Activated T-cell treated with anti-CD3 and anti-CD28 coated beads, Interleukin-2, amount 50 U/mL, for 1 hour (primary cell): ENCODE results near the gene BLOC1S1.

Experiments used
- DNase-seq: peaks from one replicate; pipeline ENCODE4 v3.0.0-alpha.2; 2020

Gene BLOC1S1

GRCh38 chr12:55695349-55695748 lies 20.5 kb upstream of the BLOC1S1 start:
- no peak for DNase-seq

- DNase-seq, result no peak
Measured at GRCh38 chr12:55696141-55696540, 19.7 kb upstream of the BLOC1S1 start.

- no peak for DNase-seq
Measured at GRCh38 chr12:55696796-55697462, 18.9 kb upstream of the BLOC1S1 start.

- no peak for DNase-seq
Measured at GRCh38 chr12:55697686-55698085, 18.2 kb upstream of the BLOC1S1 start.

GRCh38 chr12:55698241-55698955 lies 17.4 kb upstream of the BLOC1S1 start:
- DNase-seq, result no peak

- no peak for DNase-seq
Measured at GRCh38 chr12:55698965-55699364, 16.9 kb upstream of the BLOC1S1 start.

GRCh38 chr12:55699471-55700055 lies 16.3 kb upstream of the BLOC1S1 start:
- DNase-seq, result no peak

- DNase-seq, result no peak
Measured at GRCh38 chr12:55700255-55701018, 15.4 kb upstream of the BLOC1S1 start.

- no peak for DNase-seq
Measured at GRCh38 chr12:55702861-55703260, 13.0 kb upstream of the BLOC1S1 start.

- no peak for DNase-seq
Measured at GRCh38 chr12:55703288-55703687, 12.6 kb upstream of the BLOC1S1 start.

GRCh38 chr12:55703901-55704761 lies 11.7 kb upstream of the BLOC1S1 start:
- no peak for DNase-seq

- no peak for DNase-seq
Measured at GRCh38 chr12:55704824-55705718, 10.8 kb upstream of the BLOC1S1 start.

GRCh38 chr12:55705782-55706402 lies 10.0 kb upstream of the BLOC1S1 start:
- DNase-seq, result no peak

GRCh38 chr12:55706568-55707218 lies 9.2 kb upstream of the BLOC1S1 start:
- no peak for DNase-seq

- no peak for DNase-seq
Measured at GRCh38 chr12:55707219-55707671, 8.6 kb upstream of the BLOC1S1 start.

- DNase-seq, result peak; percentile 68
Measured at GRCh38 chr12:55707841-55708694, 7.8 kb upstream of the BLOC1S1 start, which contains the start of gene ITGA7. Gene ITGA7, minus strand, starts transcription at chr12:55707904. Its CDS starts 222 bp downstream, at chr12:55707682.

- no peak for DNase-seq
Measured at GRCh38 chr12:55708695-55709233, 7.1 kb upstream of the BLOC1S1 start.

- no peak for DNase-seq
Measured at GRCh38 chr12:55711786-55712553, 3.9 kb upstream of the BLOC1S1 start.
